ENCODE measurements around the gene TBPL2.
A peak's percentile ranks its signal among the peaks of the same experiment; 100 is the strongest.

TBPL2 gene

GRCh38 chr14:55372423-55372822 is 68.0 kb downstream of the TBPL2 start:
- H3K36me3 ChIP-seq (ENCODE audit: control insufficient read depth in 2 of 2, insufficient read depth in 1 of 2, low read length in 2 of 2): peaks cover 3 to 42% of the 10 kb centered on the region in 2 experiments
- H3K4me3 ChIP-seq (ENCODE audit: low read depth, low read length): no peak overlapping the region
- POLR2A ChIA-PET: no interaction called here
- no peaks in the 10 kb centered on the region for H3K4me1 ChIP-seq (ENCODE audit: control insufficient read depth, insufficient read depth, low read length)
- TF ChIP-seq ZNF37A (tag by site-specific recombination; IDR thresholded peaks at IDR 0.05): no peak
- peak; percentile 93 for TF ChIP-seq ZNF366 (tag by site-specific recombination; conservative IDR thresholded peaks at IDR 0.05)
- no peak overlapping the region for H3K27ac ChIP-seq (ENCODE audit: extremely low read depth, low read depth, low read length)
- no peaks in the 10 kb centered on the region for H3K9me3 ChIP-seq (ENCODE audit: control insufficient read depth, insufficient read depth, low read depth, low read length)
- CTCF ChIA-PET: interaction anchor here (0.8 to 0.9 kb wide), 2 partner anchors 74 to 358 kb away, joined by 3 read pairs; no protein-coding TSS in a partner anchor

GRCh38 chr14:55370883-55371455 is 69.4 kb downstream of the TBPL2 start:
- ChIA-PET POLR2A (no interaction called here), CTCF (interaction anchor here (1.2 kb wide), 1 partner anchor 17 kb away, joined by 5 read pairs; no protein-coding TSS in a partner anchor)
- no peak for TF ChIP-seq ZNF404 (tag by site-specific recombination; IDR thresholded peaks at IDR 0.05)
- TF ChIP-seq ZNF366 (tag by site-specific recombination; conservative IDR thresholded peaks at IDR 0.05): no peak
- no peak for TF ChIP-seq SCRT1 (tag by site-specific recombination; IDR thresholded peaks at IDR 0.05; ENCODE audit: borderline replicate concordance)
- no peak for TF ChIP-seq SP3 (tag by site-specific recombination; IDR thresholded peaks at IDR 0.05)
- TF ChIP-seq ZNF138 (tag by site-specific recombination; IDR thresholded peaks at IDR 0.05; ENCODE audit: borderline replicate concordance): no peak
- TF ChIP-seq SALL2 (tag by site-specific recombination; IDR thresholded peaks at IDR 0.05; ENCODE audit: borderline replicate concordance): no peak
- no peak for TF ChIP-seq SETDB1 (IDR thresholded peaks at IDR 0.05; ENCODE audit: insufficient read length, low read length)
- no peak for TF ChIP-seq ZNF23 (tag by site-specific recombination; IDR thresholded peaks at IDR 0.05; ENCODE audit: borderline replicate concordance)
- TF ChIP-seq ZNF148 (tag by site-specific recombination; IDR thresholded peaks at IDR 0.05; ENCODE audit: borderline replicate concordance): no peak
- Histone ChIP-seq H3K4me3 (ENCODE audit: low read depth, low read length) (no peak overlapping the region), H3K36me3 (ENCODE audit: control insufficient read depth in 2 of 2, insufficient read depth in 1 of 2, low read length in 2 of 2) (peaks cover 0 to 30% of the 10 kb centered on the region in 2 experiments), H3K4me1 (ENCODE audit: control insufficient read depth, insufficient read depth, low read length) (no peaks in the 10 kb centered on the region), H3K9me3 (ENCODE audit: control insufficient read depth, insufficient read depth, low read depth, low read length) (no peaks in the 10 kb centered on the region), H3K27ac (ENCODE audit: extremely low read depth, low read depth, low read length) (no peak overlapping the region)

GRCh38 chr14:55366271-55366670 is 74.1 kb downstream of the TBPL2 start:
- Histone ChIP-seq H3K36me3 (ENCODE audit: control insufficient read depth in 2 of 2, insufficient read depth in 1 of 2, low read length in 2 of 2) (peaks cover 0 to 29% of the 10 kb centered on the region in 2 experiments), H3K4me3 (ENCODE audit: low read depth, low read length) (no peak overlapping the region), H3K4me1 (ENCODE audit: control insufficient read depth, insufficient read depth, low read length) (no peaks in the 10 kb centered on the region), H3K9me3 (ENCODE audit: control insufficient read depth, insufficient read depth, low read depth, low read length) (no peaks in the 10 kb centered on the region), H3K27ac (ENCODE audit: extremely low read depth, low read depth, low read length) (no peak overlapping the region)
- ChIA-PET POLR2A (no interaction called here), CTCF (no interaction called here)
- TF ChIP-seq ZNF76 (tag by site-specific recombination; IDR thresholded peaks at IDR 0.05; ENCODE audit: borderline replicate concordance, low read depth): no peak
- TF ChIP-seq ZNF776 (tag by site-specific recombination; IDR thresholded peaks at IDR 0.05; ENCODE audit: borderline replicate concordance): no peak
- TF ChIP-seq SP3 (tag by site-specific recombination; IDR thresholded peaks at IDR 0.05): no peak
- TF ChIP-seq ZNF280D (tag by site-specific recombination; IDR thresholded peaks at IDR 0.05): no peak
- no peak for TF ChIP-seq ZNF280C (tag by site-specific recombination; IDR thresholded peaks at IDR 0.05)
- TF ChIP-seq ZNF292 (tag by site-specific recombination; IDR thresholded peaks at IDR 0.05; ENCODE audit: borderline replicate concordance, low read depth): no peak
- TF ChIP-seq ZNF510 (tag by site-specific recombination; IDR thresholded peaks at IDR 0.05; ENCODE audit: insufficient replicate concordance): no peak
- TF ChIP-seq KLF16 (tag by site-specific recombination; IDR thresholded peaks at IDR 0.05): no peak
- TF ChIP-seq TCF7L2 (IDR thresholded peaks at IDR 0.05; ENCODE audit: borderline replicate concordance, low read depth, low read length): no peak
- no peak for TF ChIP-seq ZNF140 (tag by site-specific recombination; IDR thresholded peaks at IDR 0.05)
